Astrocyte (in vitro differentiated cells and primary cell): ENCODE measurements around the gene PLCL1. TPM values are rescaled to one million over a fixed set of nuclear protein-coding genes. Genes with fewer than 3 reads are reported as not detected.
A peak's percentile ranks its signal among the peaks of the same experiment; 100 is the strongest.

Experiments used
- DNase-seq: peaks from one replicate; pipeline ENCODE4 v3.0.0-alpha.2; 2010; ENCODE audit warnings: low read depth
- FAIRE-seq: peaks from 2 replicates; lab custom pipeline; 2011; peaks lifted over from hg19 to GRCh38; lab: Jason Lieb, UNC
- H2AFZ ChIP-seq: 2 replicates; pipeline ENCODE4 v1.6.0; 2012; ENCODE audit warnings: low read depth, low read length, inconsistent platforms
- H3K27ac ChIP-seq: 2 replicates; pipeline ENCODE4 v1.5.1; 2011; ENCODE audit warnings: low read depth, low read length, inconsistent platforms
- H3K27me3 ChIP-seq: 2 replicates; pipeline ENCODE4 v1.6.0; 2011; ENCODE audit warnings: low read length, inconsistent platforms; ENCODE audit not compliant: insufficient read depth
- H3K36me3 ChIP-seq: 2 replicates; pipeline ENCODE4 v1.5.1; 2011; ENCODE audit warnings: low read length, inconsistent platforms; ENCODE audit not compliant: insufficient read depth
- H3K4me1 ChIP-seq: 2 replicates; pipeline ENCODE4 v1.5.1; 2011; ENCODE audit warnings: low read length, inconsistent platforms; ENCODE audit not compliant: insufficient read depth
- H3K4me2 ChIP-seq: 2 replicates; pipeline ENCODE4 v1.6.0; 2012; ENCODE audit warnings: low read length, inconsistent platforms
- H3K4me3 ChIP-seq: 2 replicates; pipeline ENCODE4 v1.5.1; 2011; ENCODE audit warnings: low read depth, mild to moderate bottlenecking, low read length, inconsistent platforms; ENCODE audit not compliant: insufficient read depth
- H3K79me2 ChIP-seq: 2 replicates; pipeline ENCODE4 v1.6.0; 2012; ENCODE audit warnings: mild to moderate bottlenecking, low read length, inconsistent platforms; ENCODE audit not compliant: insufficient read depth
- H3K9ac ChIP-seq: 2 replicates; pipeline ENCODE4 v1.6.0; 2012; ENCODE audit warnings: mild to moderate bottlenecking, low read length, inconsistent platforms
- H3K9me3 ChIP-seq: 2 replicates; pipeline ENCODE4 v1.5.1; 2012; ENCODE audit warnings: low read depth, mild to moderate bottlenecking, low read length, inconsistent platforms; ENCODE audit not compliant: insufficient read depth
- H4K20me1 ChIP-seq: 2 replicates; pipeline ENCODE4 v1.6.0; 2012; ENCODE audit warnings: low read length, inconsistent platforms; ENCODE audit not compliant: insufficient read depth
- H3K27ac Mint-ChIP-seq: one replicate; pipeline ENCODE4 v1.8.0; 2021; ENCODE audit warnings: mild to moderate bottlenecking, mixed read lengths; ENCODE audit not compliant: unreplicated experiment
- H3K27me3 Mint-ChIP-seq: one replicate; pipeline ENCODE4 v1.8.0; 2021; ENCODE audit warnings: low read depth, mixed read lengths; ENCODE audit not compliant: unreplicated experiment
- H3K36me3 Mint-ChIP-seq: one replicate; pipeline ENCODE4 v1.8.0; 2021; ENCODE audit warnings: low read depth, mixed read lengths; ENCODE audit not compliant: unreplicated experiment
- H3K4me1 Mint-ChIP-seq: one replicate; pipeline ENCODE4 v1.8.0; 2021; ENCODE audit warnings: low read depth, mixed read lengths; ENCODE audit not compliant: unreplicated experiment
- H3K4me3 Mint-ChIP-seq: one replicate; pipeline ENCODE4 v1.8.0; 2021; ENCODE audit warnings: mild to moderate bottlenecking, moderate library complexity, mixed read lengths; ENCODE audit not compliant: unreplicated experiment
- H3K9me3 Mint-ChIP-seq: one replicate; pipeline ENCODE4 v1.8.0; 2021; ENCODE audit warnings: mild to moderate bottlenecking, mixed read lengths; ENCODE audit not compliant: unreplicated experiment
- EZH2 ChIP-seq: IDR thresholded peaks from 2 replicates; pipeline ENCODE4 v1.6.1; 2012; ENCODE audit warnings: mild to moderate bottlenecking, low read length, inconsistent platforms; ENCODE audit not compliant: insufficient read depth
- total RNA-seq: library from RNA; stranded (reverse); gene quantifications from 2 replicates; pipeline ENCODE4 v1.2.1, GENCODE V29; 2021
- TF ChIP-seq, protein P1 (sequence below): IDR thresholded peaks from 2 replicates; pipeline ENCODE4 v1.5.1; 2011; ENCODE audit warnings: low read depth, mild to moderate bottlenecking, inconsistent platforms, low read length, moderate library complexity; ENCODE audit not compliant: insufficient read depth

Gene PLCL1
- total RNA-seq, 1 donor from 2014 or later = 0.84 TPM

DNA sequence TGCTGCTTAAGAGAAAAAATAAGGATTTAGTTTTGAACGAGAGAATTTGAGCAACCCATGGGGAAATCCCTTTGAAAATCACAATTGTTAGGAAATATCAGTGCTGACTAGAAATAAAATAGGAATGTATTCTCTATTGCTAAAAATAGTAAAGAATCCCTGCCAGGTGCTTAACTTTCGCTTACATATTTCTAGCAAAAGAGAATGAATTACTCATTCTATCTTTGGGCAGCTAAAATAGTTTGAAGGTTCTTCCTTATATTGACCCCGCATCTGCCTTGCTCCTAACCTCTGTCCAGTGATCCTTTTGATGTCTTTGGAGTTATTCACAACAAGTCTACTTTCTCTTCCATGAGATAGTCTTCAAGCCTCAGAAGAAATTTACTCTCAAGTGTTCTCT lies 103.8 kb downstream of the PLCL1 start:
- Histone ChIP-seq H3K36me3 (no peaks in the 10 kb centered on the region), H3K9ac (no peak overlapping the region), H3K4me1 (peaks cover 9% of the 10 kb centered on the region), H2AFZ (no peak overlapping the region), H3K9me3 (no peaks in the 10 kb centered on the region), H3K79me2 (no peaks in the 10 kb centered on the region), H3K27ac (no peak overlapping the region), H4K20me1 (no peaks in the 10 kb centered on the region), H3K27me3 (no peaks in the 10 kb centered on the region), H3K4me3 (no peak overlapping the region), H3K4me2 (no peak overlapping the region)
- no peak for TF ChIP-seq EZH2
- TF ChIP-seq, protein P1, sequence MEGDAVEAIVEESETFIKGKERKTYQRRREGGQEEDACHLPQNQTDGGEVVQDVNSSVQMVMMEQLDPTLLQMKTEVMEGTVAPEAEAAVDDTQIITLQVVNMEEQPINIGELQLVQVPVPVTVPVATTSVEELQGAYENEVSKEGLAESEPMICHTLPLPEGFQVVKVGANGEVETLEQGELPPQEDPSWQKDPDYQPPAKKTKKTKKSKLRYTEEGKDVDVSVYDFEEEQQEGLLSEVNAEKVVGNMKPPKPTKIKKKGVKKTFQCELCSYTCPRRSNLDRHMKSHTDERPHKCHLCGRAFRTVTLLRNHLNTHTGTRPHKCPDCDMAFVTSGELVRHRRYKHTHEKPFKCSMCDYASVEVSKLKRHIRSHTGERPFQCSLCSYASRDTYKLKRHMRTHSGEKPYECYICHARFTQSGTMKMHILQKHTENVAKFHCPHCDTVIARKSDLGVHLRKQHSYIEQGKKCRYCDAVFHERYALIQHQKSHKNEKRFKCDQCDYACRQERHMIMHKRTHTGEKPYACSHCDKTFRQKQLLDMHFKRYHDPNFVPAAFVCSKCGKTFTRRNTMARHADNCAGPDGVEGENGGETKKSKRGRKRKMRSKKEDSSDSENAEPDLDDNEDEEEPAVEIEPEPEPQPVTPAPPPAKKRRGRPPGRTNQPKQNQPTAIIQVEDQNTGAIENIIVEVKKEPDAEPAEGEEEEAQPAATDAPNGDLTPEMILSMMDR = no peak
- no peaks in the 10 kb centered on the region for H3K27me3 Mint-ChIP-seq
- H3K36me3 Mint-ChIP-seq = no peaks in the 10 kb centered on the region
- no peak overlapping the region for H3K4me3 Mint-ChIP-seq
- H3K9me3 Mint-ChIP-seq = peaks cover 5% of the 10 kb centered on the region
- DNase-seq (no peak), FAIRE-seq (no peak)
- no peak overlapping the region for H3K27ac Mint-ChIP-seq
- H3K4me1 Mint-ChIP-seq = peaks cover 30% of the 10 kb centered on the region

DNA sequence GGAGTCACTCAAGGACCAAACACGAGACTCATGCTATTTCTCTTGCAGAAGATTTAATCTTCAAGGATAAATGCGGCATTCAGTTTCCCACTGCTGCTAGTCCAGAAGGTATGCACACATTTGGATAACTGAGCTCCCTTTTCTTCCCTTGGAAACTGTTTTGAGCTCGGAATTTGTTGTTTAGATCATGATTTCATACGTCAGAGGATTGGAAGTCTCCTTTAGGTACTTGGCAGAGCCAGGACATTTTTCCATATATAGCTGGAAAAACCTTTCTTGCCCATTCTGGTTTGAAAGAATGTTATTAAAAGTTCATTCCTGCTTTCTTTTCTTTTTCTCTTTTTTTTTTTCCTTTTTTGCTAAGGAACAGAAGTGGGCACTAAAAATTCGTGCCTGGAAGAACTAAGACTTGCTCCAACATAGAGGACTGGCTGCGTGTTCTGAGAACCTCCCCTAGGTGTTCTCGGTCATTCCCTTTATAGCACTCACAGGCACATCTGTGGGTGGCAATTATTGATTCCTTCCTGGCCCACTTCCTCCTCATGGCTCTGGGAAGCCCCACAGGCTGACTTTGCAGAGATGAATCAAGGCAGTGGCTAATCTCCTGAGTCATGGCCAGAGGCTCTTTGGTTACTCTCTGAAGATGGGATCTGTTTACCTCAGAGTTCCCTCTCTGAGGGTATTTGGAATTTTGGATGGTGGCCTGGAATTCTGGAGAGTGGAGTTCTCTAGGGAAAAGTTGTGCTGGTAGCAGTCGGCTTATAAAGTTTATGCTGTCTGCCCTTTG lies 104.8 kb downstream of the PLCL1 start:
- peak; percentile 91 for DNase-seq
- Histone ChIP-seq H3K9me3 (no peaks in the 10 kb centered on the region), H3K4me1 (peaks cover 9% of the 10 kb centered on the region), H3K27me3 (no peaks in the 10 kb centered on the region), H3K9ac (peak overlapping the region; percentile 31), H3K36me3 (no peaks in the 10 kb centered on the region), H2AFZ (no peak overlapping the region), H3K4me3 (no peak overlapping the region), H3K4me2 (peak overlapping the region; percentile 47), H3K27ac (peak overlapping the region; percentile 52), H3K79me2 (no peaks in the 10 kb centered on the region), H4K20me1 (no peaks in the 10 kb centered on the region)
- Mint-ChIP-seq H3K4me1 (peaks cover 28% of the 10 kb centered on the region), H3K27me3 (no peaks in the 10 kb centered on the region), H3K9me3 (peaks cover 5% of the 10 kb centered on the region), H3K4me3 (peak overlapping the region; percentile 35), H3K27ac (peak overlapping the region; percentile 28), H3K36me3 (no peaks in the 10 kb centered on the region)
- no peak for TF ChIP-seq EZH2
- TF ChIP-seq, protein P1 = no peak
- no peak for FAIRE-seq

DNA sequence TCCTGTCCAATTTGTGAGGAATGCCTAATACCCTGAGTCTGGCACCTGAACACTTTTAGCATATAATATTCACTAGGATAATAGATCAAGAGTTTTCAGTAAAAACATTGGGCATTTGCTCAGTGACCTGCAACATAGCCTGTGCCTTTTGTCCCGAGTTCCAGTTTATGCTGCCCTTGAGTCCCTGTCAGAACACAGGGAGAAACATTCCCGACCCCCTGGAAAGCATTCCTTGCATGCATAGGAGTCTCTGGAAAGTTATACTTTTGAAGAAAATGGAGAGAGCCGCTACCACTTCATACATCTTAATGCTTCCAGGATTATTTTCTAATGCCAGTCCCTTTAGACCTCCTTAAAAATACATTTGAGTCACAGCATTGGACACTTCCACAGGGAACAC lies 107.3 kb downstream of the PLCL1 start:
- no peak for DNase-seq
- no peak for FAIRE-seq
- H3K27ac Mint-ChIP-seq = peak overlapping the region; percentile 48

More for the DNA sequence above, 107.3 kb downstream of the PLCL1 start:
- Histone ChIP-seq H3K9ac (no peak overlapping the region), H3K4me2 (no peak overlapping the region), H3K27me3 (no peaks in the 10 kb centered on the region), H3K79me2 (no peaks in the 10 kb centered on the region), H4K20me1 (no peaks in the 10 kb centered on the region), H3K27ac (no peak overlapping the region), H2AFZ (no peak overlapping the region), H3K36me3 (no peaks in the 10 kb centered on the region), H3K4me1 (peaks cover 9% of the 10 kb centered on the region), H3K4me3 (no peak overlapping the region), H3K9me3 (no peaks in the 10 kb centered on the region)
- H3K36me3 Mint-ChIP-seq = no peaks in the 10 kb centered on the region
- peaks cover 3% of the 10 kb centered on the region for H3K27me3 Mint-ChIP-seq
- peaks cover 32% of the 10 kb centered on the region for H3K4me1 Mint-ChIP-seq
- TF ChIP-seq, protein P1 = no peak
- no peak for TF ChIP-seq EZH2
- H3K9me3 Mint-ChIP-seq = peaks cover 1% of the 10 kb centered on the region
- H3K4me3 Mint-ChIP-seq = no peak overlapping the region
